IMR-90 (cell line): ENCODE measurements around the gene FOXC2. TPM values are rescaled to one million over a fixed set of nuclear protein-coding genes. Genes with fewer than 3 reads are reported as not detected.
A peak's percentile ranks its signal among the peaks of the same experiment; 100 is the strongest.

Experiments used
- ATAC-seq: fragments of 200-7000 bp; cut with Tn5 transposase; 2 replicates; pipeline ENCODE4 v1.9.1; 2020; ENCODE audit warnings: low read depth, mild to moderate bottlenecking, moderate library complexity
- BruUV-seq: library from RNA; stranded (reverse); fragments of 400-500 nt; replicated peaks from 2 replicates; lab custom pipeline; 2021; lab: Mats Ljungman, UMichigan
- CTCF ChIA-PET: fragments of 300-600 bp; formaldehyde crosslinking; extraction: SDS; loops from one replicate; lab custom pipeline; 2021; ENCODE audit warnings: antibody characterized with exemption; lab: Yijun Ruan, JAX
- POLR2A ChIA-PET: fragments of 300-600 bp; sonication (Branson Sonifier 250); formaldehyde crosslinking; loops from one replicate; lab custom pipeline; 2022; ENCODE audit warnings: antibody characterized with exemption; ENCODE audit not compliant: unreplicated experiment; lab: Charles Lee
- DNase-seq: peaks from one replicate; pipeline ENCODE4 v3.0.0; 2013
- H2AFZ ChIP-seq: replicated peaks from 2 replicates; pipeline ENCODE3; 2013; ENCODE audit warnings: low read length, mild to moderate bottlenecking; ENCODE audit not compliant: poor library complexity
- H2AK5ac ChIP-seq: 2 replicates; pipeline ENCODE4 v1.6.1; 2013; ENCODE audit warnings: low read depth, low read length, inconsistent platforms
- H2AK9ac ChIP-seq: replicated peaks from 2 replicates; pipeline ENCODE3; 2013; ENCODE audit warnings: mild to moderate bottlenecking, low read depth, low read length, moderate library complexity; ENCODE audit not compliant: poor library complexity
- H2BK120ac ChIP-seq: 2 replicates; pipeline ENCODE4 v1.6.1; 2013; ENCODE audit warnings: low read depth, low read length, inconsistent platforms
- H2BK15ac ChIP-seq: 3 replicates; pipeline ENCODE4 v1.6.1; 2013; ENCODE audit warnings: low read depth, low read length, inconsistent platforms
- H2BK20ac ChIP-seq: 2 replicates; pipeline ENCODE4 v1.6.1; 2013; ENCODE audit warnings: low read depth, mild to moderate bottlenecking, inconsistent platforms, low read length, moderate library complexity
- H2BK5ac ChIP-seq: 2 replicates; pipeline ENCODE4 v1.6.1; 2013; ENCODE audit warnings: mild to moderate bottlenecking, low read depth, low read length, inconsistent platforms; ENCODE audit not compliant: poor library complexity, severe bottlenecking
- H3K14ac ChIP-seq: replicated peaks from 2 replicates; pipeline ENCODE4 v1.6.1; 2013; ENCODE audit warnings: low read depth, low read length, inconsistent platforms
- H3K18ac ChIP-seq: 2 replicates; pipeline ENCODE4 v1.6.1; 2013; ENCODE audit warnings: low read depth, low read length, control low read depth
- H3K23ac ChIP-seq: 2 replicates; pipeline ENCODE4 v1.6.1; 2013; ENCODE audit warnings: low read depth, low read length, inconsistent platforms
- H3K27ac ChIP-seq: 2 replicates; pipeline ENCODE4 v1.5.1; 2013; ENCODE audit warnings: mild to moderate bottlenecking, control low read depth, low read length; ENCODE audit not compliant: insufficient read depth
- H3K27me3 ChIP-seq: 2 replicates; pipeline ENCODE4 v1.6.1; 2013; ENCODE audit warnings: low read length; ENCODE audit not compliant: control insufficient read depth, insufficient read depth
- H3K36me3 ChIP-seq: 2 replicates; pipeline ENCODE4 v1.6.1; 2013; ENCODE audit warnings: low read length, mixed read lengths; ENCODE audit not compliant: control insufficient read depth, insufficient read depth
- H3K4ac ChIP-seq: 2 replicates; pipeline ENCODE4 v1.6.1; 2013; ENCODE audit warnings: low read depth, low read length, inconsistent platforms
- H3K4me1 ChIP-seq: 2 replicates; pipeline ENCODE4 v1.6.1; 2013; ENCODE audit warnings: low read length, mixed read lengths; ENCODE audit not compliant: control insufficient read depth, insufficient read depth
- H3K4me2 ChIP-seq: 2 replicates; pipeline ENCODE4 v1.6.1; 2013; ENCODE audit warnings: low read depth, mild to moderate bottlenecking, control low read depth, low read length, moderate library complexity
- H3K4me3 ChIP-seq: 2 replicates; pipeline ENCODE4 v1.5.1; 2013; ENCODE audit warnings: low read depth, mild to moderate bottlenecking, control low read depth, low read length, moderate library complexity; ENCODE audit not compliant: insufficient read depth
- H3K56ac ChIP-seq: 2 replicates; pipeline ENCODE4 v1.6.1; 2013; ENCODE audit warnings: low read length, inconsistent platforms; ENCODE audit not compliant: insufficient read depth; ENCODE audit errors: extremely low read depth
- H3K79me1 ChIP-seq, 2 experiments: 2 replicates each; pipeline ENCODE4 v1.6.1; 2013; ENCODE audit warnings: low read length in 2 of 2, inconsistent platforms in 1 of 2, low read depth in 1 of 2
- H3K9ac ChIP-seq: 2 replicates; pipeline ENCODE4 v1.6.1; 2013; ENCODE audit warnings: low read depth, low read length, control low read depth
- H3K9me1 ChIP-seq: 2 replicates; pipeline ENCODE4 v1.6.1; 2013; ENCODE audit warnings: low read length, inconsistent platforms; ENCODE audit not compliant: insufficient read depth
- H3K9me3 ChIP-seq: 2 replicates; pipeline ENCODE4 v1.6.1; 2013; ENCODE audit warnings: low read length; ENCODE audit not compliant: control insufficient read depth, insufficient read depth
- H4K20me1 ChIP-seq: 2 replicates; pipeline ENCODE4 v1.6.1; 2013; ENCODE audit warnings: low read length, inconsistent platforms; ENCODE audit not compliant: insufficient read depth
- H4K5ac ChIP-seq: 2 replicates; pipeline ENCODE4 v1.6.1; 2013; ENCODE audit warnings: mild to moderate bottlenecking, low read depth, low read length, control low read depth
- H4K8ac ChIP-seq, 2 experiments: 2 replicates each; pipeline ENCODE4 v1.6.1; 2013; ENCODE audit warnings: low read depth in 2 of 2, low read length in 2 of 2, control low read depth in 1 of 2, inconsistent platforms in 1 of 2
- H4K91ac ChIP-seq: 2 replicates; pipeline ENCODE4 v1.6.1; 2013; ENCODE audit warnings: low read depth, low read length, inconsistent platforms; ENCODE audit not compliant: insufficient read depth
- BHLHE40 ChIP-seq: fragments of 150-350 bp; IDR thresholded peaks from 2 replicates; pipeline ENCODE4 v1.6.1; 2016; ENCODE audit warnings: mild to moderate bottlenecking, low read depth, low read length
- CEBPB ChIP-seq: IDR thresholded peaks from 2 replicates; pipeline ENCODE4 v1.6.1; 2012; ENCODE audit warnings: low read depth, low read length, improper control_type of control experiment
- FOS ChIP-seq: fragments of 150-350 bp; IDR thresholded peaks from 2 replicates; pipeline ENCODE4 v1.6.1; 2016; ENCODE audit warnings: low read depth, low read length
- RCOR1 ChIP-seq: IDR thresholded peaks from 2 replicates; pipeline ENCODE4 v1.6.1; 2012; ENCODE audit warnings: mild to moderate bottlenecking, low read length, improper control_type of control experiment; ENCODE audit not compliant: insufficient replicate concordance
- SMC3 ChIP-seq: fragments of 150-350 bp; IDR thresholded peaks from 2 replicates; pipeline ENCODE4 v1.6.1; 2016; ENCODE audit warnings: low read depth, mild to moderate bottlenecking, antibody characterized with exemption, low read length, moderate library complexity
- WGBS, 2 experiments: methylation state at CpG; one replicate each; pipeline versions ENCODE4 v1.1.5 to v1.1.7; 2013; ENCODE audit warnings: missing lambda C conversion rate in 2 of 2; ENCODE audit not compliant: insufficient read length in 1 of 2; ENCODE audit errors: extremely low coverage in 2 of 2; 5-methylcytosine and 5-hydroxymethylcytosine counted together
- dilution Hi-C: fragments of 300-500 bp; cut with HindIII; formaldehyde crosslinking; loops from one replicate; pipeline ENCODE4 v1.14.3; 2018; ENCODE audit warnings: low sequenced_read_pairs; ENCODE audit not compliant: unreplicated experiment
- in situ Hi-C: fragments of 300-500 bp; cut with MboI; formaldehyde crosslinking; loops from 3 replicates; pipeline ENCODE4 v1.14.3; 2019; ENCODE audit warnings: low sequenced_read_pairs, inconsistent platforms, mixed read lengths
- intact Hi-C: fragments of 100-400 bp; cut with micrococcal nuclease; formaldehyde crosslinking; loops from 2 replicates; pipeline ENCODE4 v1.10.0; 2022
- polyA plus RNA-seq, 3 experiments: library from polyadenylated mRNA; depleted of rRNA; stranded (reverse); fragments of >200 nt; gene quantifications; 2 replicates each; pipeline ENCODE4 v1.2.3, GENCODE V29; 2012; ENCODE audit warnings: low replicate concordance in 1 of 3
- total RNA-seq: library from RNA; depleted of rRNA; stranded (reverse); fragments of >200 nt; gene quantifications from 2 replicates; pipeline ENCODE4 v1.2.3, GENCODE V29; 2012
- TF ChIP-seq, protein P1 (sequence below): fragments of 150-350 bp; IDR thresholded peaks from 2 replicates; pipeline ENCODE4 v1.6.1; 2017; ENCODE audit warnings: mild to moderate bottlenecking, antibody characterized with exemption, low read length, low read depth

Gene FOXC2
- total and polyA plus RNA-seq, 2 of the 4 experiments (the other 2 are of a cell fraction): 0.90 to 6.4 TPM

DNA sequence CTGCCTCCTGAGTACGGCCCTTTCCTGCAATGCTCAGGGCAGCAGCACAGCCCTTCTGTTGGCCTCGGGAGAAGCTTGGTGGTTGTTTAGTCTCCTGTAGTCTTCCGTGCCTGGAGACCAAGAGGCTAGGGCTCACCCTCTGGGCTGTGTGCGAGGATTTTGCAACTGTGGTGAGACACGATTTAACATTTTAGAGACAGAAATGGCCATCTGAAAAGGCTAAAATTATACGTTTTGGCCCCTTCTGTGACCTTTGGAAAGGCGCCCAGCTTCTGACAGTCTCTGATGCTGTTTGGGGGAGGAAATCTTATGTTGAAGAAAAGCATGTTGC, 44.9 kb downstream of the FOXC2 start:
- no peak for TF ChIP-seq RCOR1
- TF ChIP-seq FOS: 0 out of 2 replicates have a peak, but pooled peaks have one; percentile 8
- no peak for TF ChIP-seq SMC3
- TF ChIP-seq, protein P1, sequence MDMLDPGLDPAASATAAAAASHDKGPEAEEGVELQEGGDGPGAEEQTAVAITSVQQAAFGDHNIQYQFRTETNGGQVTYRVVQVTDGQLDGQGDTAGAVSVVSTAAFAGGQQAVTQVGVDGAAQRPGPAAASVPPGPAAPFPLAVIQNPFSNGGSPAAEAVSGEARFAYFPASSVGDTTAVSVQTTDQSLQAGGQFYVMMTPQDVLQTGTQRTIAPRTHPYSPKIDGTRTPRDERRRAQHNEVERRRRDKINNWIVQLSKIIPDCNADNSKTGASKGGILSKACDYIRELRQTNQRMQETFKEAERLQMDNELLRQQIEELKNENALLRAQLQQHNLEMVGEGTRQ: no peak
- peak; percentile 17; the same call in 1 of the 2 replicates for TF ChIP-seq BHLHE40
- peak; percentile 89 for TF ChIP-seq CEBPB
- Histone ChIP-seq H2AK5ac (peak overlapping the region; percentile 97), H3K4ac (peak overlapping the region; percentile 98), H3K79me1 (peaks cover 0 to 27% of the 10 kb centered on the region in 2 experiments; a peak in 3 of 4 replicates), H3K23ac (peak overlapping the region; percentile 93; the same call in 1 of the 2 replicates), H3K4me1 (peaks cover 28% of the 10 kb centered on the region), H2AFZ (peak overlapping the region; percentile 84), H2AK9ac (peak overlapping the region; percentile 45), H3K27me3 (no peaks in the 10 kb centered on the region), H4K20me1 (peaks cover 4% of the 10 kb centered on the region), H3K14ac (peak overlapping the region; percentile 85), H3K18ac (peak overlapping the region; percentile 74), H3K9ac (peak overlapping the region; percentile 55), H4K8ac (peak overlapping the region; percentile 71 to 93), H2BK120ac (peak overlapping the region; percentile 98), H2BK20ac (peak overlapping the region; percentile 98), H3K27ac (peak overlapping the region; percentile 72), H3K9me1 (peaks cover 33% of the 10 kb centered on the region), H2BK15ac (peak overlapping the region; percentile 94; the same call in 2 of the 3 replicates), H4K5ac (peak overlapping the region; percentile 71), H4K91ac (peak overlapping the region; percentile 98), H3K4me3 (no peak overlapping the region), H2BK5ac (peak overlapping the region; percentile 98), H3K9me3 (no peaks in the 10 kb centered on the region), H3K56ac (peak overlapping the region; percentile 6; the same call in 1 of the 2 replicates), H3K36me3 (no peaks in the 10 kb centered on the region), H3K4me2 (peak overlapping the region; percentile 64)
- ATAC-seq (peak; percentile 73), DNase-seq (peak; percentile 90)
- in situ Hi-C loops: no loop called here
- POLR2A ChIA-PET: interaction anchor here (0.5 to 1.0 kb wide), 2 partner anchors 53 to 204 kb away, joined by 3 read pairs; no protein-coding TSS in a partner anchor
- WGBS, 2 experiments: 0% methylated on average over 5 of the region's 7 CpGs; no CpG with 5 or more reads in 1 of the 2 experiments
- CTCF ChIA-PET: interaction anchor here (0.8 to 1.1 kb wide), 2 partner anchors 22 to 150 kb away, joined by 3 read pairs; no protein-coding TSS in a partner anchor
- BruUV-seq: no TSS peak
- dilution Hi-C loops: no loop called here
- intact Hi-C loops: loop anchor here (2.0 to 5.0 kb wide), 2 partner anchors 33 to 51 kb away; partner anchors contain the start of gene FOXL1
